ENCODE results near the gene MAGOHB.

Gene MAGOHB

GRCh38 chr12:10633541-10633940 is 20.1 kb upstream of the MAGOHB start:
- Histone ChIP-seq H3K9me3 (no peaks in the 10 kb centered on the region), H3K27me3 (peaks cover 7% of the 10 kb centered on the region), H3K4me1 (no peaks in the 10 kb centered on the region), H3K36me3 (no peaks in the 10 kb centered on the region), H3K4me3 (ENCODE audit: low read depth, low read length) (no peak overlapping the region)
- TF ChIP-seq CTCF (IDR thresholded peaks at IDR 0.05; ENCODE audit: low read depth, low read length), result no peak
- no peak for DNase-seq

- Histone ChIP-seq H3K36me3 (no peaks in the 10 kb centered on the region), H3K4me1 (no peaks in the 10 kb centered on the region), H3K9me3 (no peaks in the 10 kb centered on the region), H3K4me3 (ENCODE audit: low read depth, low read length) (no peak overlapping the region), H3K27me3 (peaks cover 10% of the 10 kb centered on the region)
- no peak for TF ChIP-seq CTCF (IDR thresholded peaks at IDR 0.05; ENCODE audit: low read depth, low read length)
- DNase-seq, result no peak
These were observed 18.8 kb upstream of the MAGOHB start for GRCh38 chr12:10632226-10632625.

GRCh38 chr12:10624605-10625004 is 11.2 kb upstream of the MAGOHB start:
- TF ChIP-seq CTCF (IDR thresholded peaks at IDR 0.05; ENCODE audit: low read depth, low read length), result no peak
- DNase-seq, result no peak
- H3K4me3 ChIP-seq (ENCODE audit: low read depth, low read length), result no peak overlapping the region

GRCh38 chr12:10623131-10623530 is 9.7 kb upstream of the MAGOHB start:
- TF ChIP-seq CTCF (IDR thresholded peaks at IDR 0.05; ENCODE audit: low read depth, low read length), result no peak
- H3K4me3 ChIP-seq (ENCODE audit: low read depth, low read length), result no peak overlapping the region
- H3K27me3 ChIP-seq, result peaks cover 54% of the 10 kb centered on the region
- no peaks in the 10 kb centered on the region for H3K4me1 ChIP-seq
- no peaks in the 10 kb centered on the region for H3K9me3 ChIP-seq
- DNase-seq, result no peak
- H3K36me3 ChIP-seq, result no peaks in the 10 kb centered on the region

More at GRCh38 chr12:10624605-10625004, 11.2 kb upstream of the MAGOHB start:
- H3K4me1 ChIP-seq, result no peaks in the 10 kb centered on the region
- no peaks in the 10 kb centered on the region for H3K36me3 ChIP-seq
- H3K9me3 ChIP-seq, result no peaks in the 10 kb centered on the region
- H3K27me3 ChIP-seq, result peaks cover 43% of the 10 kb centered on the region

- DNase-seq, result no peak
- H3K4me1 ChIP-seq, result no peaks in the 10 kb centered on the region
- peaks cover 68% of the 10 kb centered on the region for H3K27me3 ChIP-seq
- no peak overlapping the region for H3K4me3 ChIP-seq (ENCODE audit: low read depth, low read length)
- no peaks in the 10 kb centered on the region for H3K36me3 ChIP-seq
- TF ChIP-seq CTCF (IDR thresholded peaks at IDR 0.05; ENCODE audit: low read depth, low read length), result no peak
- no peaks in the 10 kb centered on the region for H3K9me3 ChIP-seq
These were observed 7.9 kb upstream of the MAGOHB start for GRCh38 chr12:10621278-10621677.

DNA sequence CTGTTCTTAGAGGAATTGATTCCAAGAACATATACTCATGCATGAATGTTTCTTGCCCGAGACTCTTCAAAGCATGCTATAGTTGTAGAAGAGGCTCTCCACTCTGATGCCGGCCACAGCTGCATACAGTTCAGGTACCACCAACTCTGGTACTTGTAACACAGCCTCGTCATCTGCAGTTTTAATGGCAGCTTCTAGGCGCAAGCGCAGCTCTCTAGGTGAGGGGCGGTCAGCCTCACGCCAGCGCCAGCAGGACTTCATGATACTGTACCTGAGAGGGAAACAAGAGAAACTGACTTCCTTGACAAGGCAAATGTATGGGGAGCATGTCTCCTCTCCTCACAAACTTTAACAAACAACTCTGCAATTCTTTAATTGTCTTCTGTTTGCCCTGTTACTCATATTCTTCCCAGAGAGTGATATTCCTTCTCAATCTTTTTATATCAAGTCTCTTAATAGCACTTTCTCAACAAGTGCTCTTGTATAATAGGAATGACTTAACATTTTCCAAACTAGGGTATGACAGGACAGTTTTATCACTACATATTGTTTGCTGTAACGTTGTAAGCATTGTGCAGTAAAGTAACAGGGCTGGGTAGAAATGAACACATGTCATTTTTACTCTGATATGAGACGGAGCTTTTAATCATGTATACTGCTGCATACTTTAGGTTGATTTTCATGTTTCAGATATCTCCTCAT is 6.8 kb upstream of the MAGOHB start:
- DNase-seq, result no peak

More for the DNA sequence above, 6.8 kb upstream of the MAGOHB start:
- H3K4me1 ChIP-seq, result no peaks in the 10 kb centered on the region
- no peaks in the 10 kb centered on the region for H3K9me3 ChIP-seq
- no peak overlapping the region for H3K4me3 ChIP-seq (ENCODE audit: low read depth, low read length)
- H3K36me3 ChIP-seq, result no peaks in the 10 kb centered on the region
- no peak for TF ChIP-seq CTCF (IDR thresholded peaks at IDR 0.05; ENCODE audit: low read depth, low read length)
- peaks cover 69% of the 10 kb centered on the region for H3K27me3 ChIP-seq

Measured in BE2C (cell line).